ENCODE results near the gene HDAC9. TPM values are rescaled to one million over a fixed set of nuclear protein-coding genes. Genes with fewer than 3 reads are reported as not detected.

Gene HDAC9
- total RNA-seq, 6 donors from 2014 or later: 8.4 to 23.1 (median 10.4) TPM

GRCh38 chr7:19051767-19052375, 556.3 kb downstream of the HDAC9 start:
- no peak for TF ChIP-seq POLR2AphosphoS5 (IDR thresholded peaks at IDR 0.05)
- TF ChIP-seq EP300 (IDR thresholded peaks at IDR 0.05): no peak
- TF ChIP-seq POLR2A (IDR thresholded peaks at IDR 0.05): no peak
- TF ChIP-seq CTCF (IDR thresholded peaks at IDR 0.05): peak; percentile 9 to 63 (median 50)
- H3K27ac ChIP-seq: no peak overlapping the region
- ATAC-seq (ENCODE audit: low FRiP score in 2 of 2): peak in 1 of 2 donors; percentile 66
- no peak for DNase-seq
- no peaks in the 10 kb centered on the region for H3K36me3 ChIP-seq
- no peaks in the 10 kb centered on the region for H3K27me3 ChIP-seq
- H3K4me3 ChIP-seq: no peak overlapping the region
- WGBS, 2 donors: 65 to 67% methylated on average over 7 of the region's 7 CpGs
- no peaks in the 10 kb centered on the region for H3K4me1 ChIP-seq
- H3K9me3 ChIP-seq: no peaks in the 10 kb centered on the region

Small RNA genes within 50 kb of the gene (small RNA-seq; reads per million reads assigned to genes)
- 0 reads per million in 4 donors for gene RN7SKP266
